Ectodermal cell (in vitro differentiated cells): ENCODE measurements around the gene GALNTL6.

Experiments
- H3K27ac ChIP-seq: 2 replicates; pipeline ENCODE4 v1.7.0; 2013; ENCODE audit warnings: mild to moderate bottlenecking, low read depth, low read length; ENCODE audit not compliant: insufficient read depth, poor library complexity, severe bottlenecking
- H3K27me3 ChIP-seq: 2 replicates; pipeline ENCODE4 v1.7.0; 2013; ENCODE audit warnings: mild to moderate bottlenecking, low read length; ENCODE audit not compliant: insufficient read depth, control insufficient read depth, poor library complexity, severe bottlenecking
- H3K36me3 ChIP-seq: one replicate; pipeline ENCODE4 v1.7.0; 2013; ENCODE audit warnings: low read length; ENCODE audit not compliant: control insufficient read depth, insufficient read depth
- H3K4me1 ChIP-seq: one replicate; pipeline ENCODE4 v1.7.0; 2013; ENCODE audit warnings: low read length; ENCODE audit not compliant: control insufficient read depth, insufficient read depth
- H3K4me3 ChIP-seq: 2 replicates; pipeline ENCODE4 v1.7.0; 2013; ENCODE audit warnings: low read depth, low read length, control low read depth; ENCODE audit not compliant: insufficient read depth
- H3K9me3 ChIP-seq: 2 replicates; pipeline ENCODE4 v1.7.0; 2013; ENCODE audit warnings: mild to moderate bottlenecking, low read length, moderate library complexity; ENCODE audit not compliant: control insufficient read depth
- WGBS, 2 experiments: methylation state at CpG; one replicate each; pipeline ENCODE4 v1.1.7; 2013; ENCODE audit warnings: missing lambda C conversion rate in 2 of 2; 5-methylcytosine and 5-hydroxymethylcytosine counted together

The GALNTL6 gene

GRCh38 chr4:172485007-172485406, 671.8 kb downstream of the GALNTL6 start:
- H3K27ac ChIP-seq, result no peak overlapping the region

GRCh38 chr4:172486531-172486930, 673.3 kb downstream of the GALNTL6 start:
- WGBS, 2 experiments, result 76 to 92% methylated on average over 2 of the region's 2 CpGs
- Histone ChIP-seq H3K27me3 (no peaks in the 10 kb centered on the region), H3K36me3 (no peaks in the 10 kb centered on the region), H3K9me3 (no peaks in the 10 kb centered on the region), H3K4me3 (no peak overlapping the region), H3K4me1 (no peaks in the 10 kb centered on the region), H3K27ac (no peak overlapping the region)

More at GRCh38 chr4:172485007-172485406, 671.8 kb downstream of the GALNTL6 start:
- Histone ChIP-seq H3K4me3 (no peak overlapping the region), H3K36me3 (no peaks in the 10 kb centered on the region), H3K9me3 (peaks cover 2% of the 10 kb centered on the region), H3K4me1 (no peaks in the 10 kb centered on the region), H3K27me3 (no peaks in the 10 kb centered on the region)
- 63 to 93% methylated on average over 1 of the region's 3 CpGs for WGBS, 2 experiments

GRCh38 chr4:172489861-172490260, 676.7 kb downstream of the GALNTL6 start:
- H3K9me3 ChIP-seq, result no peaks in the 10 kb centered on the region
- H3K36me3 ChIP-seq, result no peaks in the 10 kb centered on the region
- no peaks in the 10 kb centered on the region for H3K4me1 ChIP-seq
- no peak overlapping the region for H3K4me3 ChIP-seq
- no peaks in the 10 kb centered on the region for H3K27me3 ChIP-seq
- no peak overlapping the region for H3K27ac ChIP-seq

- Histone ChIP-seq H3K27ac (no peak overlapping the region), H3K9me3 (no peaks in the 10 kb centered on the region), H3K4me3 (no peak overlapping the region), H3K27me3 (no peaks in the 10 kb centered on the region), H3K4me1 (no peaks in the 10 kb centered on the region), H3K36me3 (no peaks in the 10 kb centered on the region)
- 90 to 94% methylated on average over 3 of the region's 3 CpGs for WGBS, 2 experiments
Observed at GRCh38 chr4:172495769-172496168, 682.6 kb downstream of the GALNTL6 start.

GRCh38 chr4:172497321-172497720, 684.1 kb downstream of the GALNTL6 start:
- H3K4me3 ChIP-seq, result no peak overlapping the region
- H3K27me3 ChIP-seq, result no peaks in the 10 kb centered on the region
- H3K9me3 ChIP-seq, result no peaks in the 10 kb centered on the region
- H3K4me1 ChIP-seq, result no peaks in the 10 kb centered on the region
- no peaks in the 10 kb centered on the region for H3K36me3 ChIP-seq
- H3K27ac ChIP-seq, result no peak overlapping the region

GRCh38 chr4:172514011-172514410, 700.8 kb downstream of the GALNTL6 start:
- H3K4me3 ChIP-seq, result no peak overlapping the region
- H3K27me3 ChIP-seq, result no peaks in the 10 kb centered on the region
- no peaks in the 10 kb centered on the region for H3K9me3 ChIP-seq
- H3K4me1 ChIP-seq, result no peaks in the 10 kb centered on the region
- H3K27ac ChIP-seq, result no peak overlapping the region
- no peaks in the 10 kb centered on the region for H3K36me3 ChIP-seq

- Histone ChIP-seq H3K27ac (no peak overlapping the region), H3K27me3 (no peaks in the 10 kb centered on the region)
Observed at GRCh38 chr4:172514801-172515200, 701.6 kb downstream of the GALNTL6 start.

GRCh38 chr4:172515266-172515879, 702.2 kb downstream of the GALNTL6 start:
- H3K9me3 ChIP-seq, result no peaks in the 10 kb centered on the region
- H3K36me3 ChIP-seq, result no peaks in the 10 kb centered on the region
- no peaks in the 10 kb centered on the region for H3K27me3 ChIP-seq
- H3K4me1 ChIP-seq, result no peaks in the 10 kb centered on the region
- no peak overlapping the region for H3K27ac ChIP-seq
- H3K4me3 ChIP-seq, result no peak overlapping the region
- 88 to 91% methylated on average over 7 of the region's 7 CpGs for WGBS, 2 experiments

More at GRCh38 chr4:172514801-172515200, 701.6 kb downstream of the GALNTL6 start:
- Histone ChIP-seq H3K4me1 (no peaks in the 10 kb centered on the region), H3K36me3 (no peaks in the 10 kb centered on the region), H3K4me3 (no peak overlapping the region), H3K9me3 (no peaks in the 10 kb centered on the region)

- H3K4me3 ChIP-seq, result no peak overlapping the region
- no peaks in the 10 kb centered on the region for H3K4me1 ChIP-seq
- H3K36me3 ChIP-seq, result no peaks in the 10 kb centered on the region
- no peaks in the 10 kb centered on the region for H3K27me3 ChIP-seq
- WGBS, 2 experiments, result 81 to 83% methylated on average over 2 of the region's 2 CpGs
- H3K27ac ChIP-seq, result no peak overlapping the region
- H3K9me3 ChIP-seq, result no peaks in the 10 kb centered on the region
Observed at GRCh38 chr4:172517391-172517790, 704.2 kb downstream of the GALNTL6 start.

- Histone ChIP-seq H3K4me1 (no peaks in the 10 kb centered on the region), H3K4me3 (no peak overlapping the region), H3K27ac (no peak overlapping the region), H3K27me3 (no peaks in the 10 kb centered on the region), H3K36me3 (no peaks in the 10 kb centered on the region), H3K9me3 (no peaks in the 10 kb centered on the region)
- WGBS, 2 experiments, result 89 to 100% methylated on average over 1 of the region's 1 CpG
Observed at GRCh38 chr4:172521248-172521647, 708.0 kb downstream of the GALNTL6 start.

GRCh38 chr4:172521680-172522079, 708.5 kb downstream of the GALNTL6 start:
- H3K4me3 ChIP-seq, result no peak overlapping the region
- no peaks in the 10 kb centered on the region for H3K27me3 ChIP-seq
- H3K36me3 ChIP-seq, result no peaks in the 10 kb centered on the region
- 100% methylated on average over 1 of the region's 1 CpG; no CpG with 5 or more reads in 1 of the 2 experiments for WGBS, 2 experiments
- no peak overlapping the region for H3K27ac ChIP-seq
- H3K4me1 ChIP-seq, result no peaks in the 10 kb centered on the region
- H3K9me3 ChIP-seq, result no peaks in the 10 kb centered on the region
